GM10266 (cell line): Measurements from ENCODE around the gene TYMS.

Experiments used
- DNase-seq: peaks from one replicate; pipeline ENCODE4 v3.0.0; 2012; ENCODE audit errors: extremely low spot score
- CTCF ChIP-seq: IDR thresholded peaks from 2 replicates; pipeline ENCODE4 v1.5.1; 2012; ENCODE audit warnings: mild to moderate bottlenecking, low read depth; ENCODE audit not compliant: control insufficient read depth, insufficient read depth; ENCODE audit errors: missing control alignments

The TYMS gene

GRCh38 chr18:697012-697411, 39.6 kb downstream of the TYMS start:
- TF ChIP-seq CTCF: no peak
- DNase-seq: no peak

GRCh38 chr18:697800-698199, 40.3 kb downstream of the TYMS start:
- DNase-seq: no peak
- no peak for TF ChIP-seq CTCF

GRCh38 chr18:703213-703967, 45.9 kb downstream of the TYMS start:
- TF ChIP-seq CTCF: no peak
- DNase-seq: no peak

GRCh38 chr18:706405-706804, 49.0 kb downstream of the TYMS start:
- no peak for DNase-seq
- TF ChIP-seq CTCF: no peak

- TF ChIP-seq CTCF: no peak
- no peak for DNase-seq
These were observed 50.6 kb downstream of the TYMS start for GRCh38 chr18:708096-708495.

- no peak for DNase-seq
- no peak for TF ChIP-seq CTCF
These were observed 52.3 kb downstream of the TYMS start for GRCh38 chr18:709771-710170.

GRCh38 chr18:710418-711300, 53.2 kb downstream of the TYMS start:
- TF ChIP-seq CTCF: no peak
- DNase-seq: no peak
